Thyroid gland (tissue), 4 donors: ENCODE measurements around the gene ZNF219. TPM values are rescaled to one million over a fixed set of nuclear protein-coding genes. Genes with fewer than 3 reads are reported as not detected.

Experiments used
- DNase-seq, 2 donors: peaks; one replicate each; pipeline ENCODE4 v3.0.0-alpha.2; 2019
- H3K27ac ChIP-seq, 3 donors: fragments of 200-600 bp; sonication (generic); 1 replicate in 2 of 3; 2 replicates in 1 of 3; pipeline ENCODE4 v1.5.1; 2016 to 2019; ENCODE audit warnings: mild to moderate bottlenecking in 1 of 3, moderate library complexity in 1 of 3
- H3K27me3 ChIP-seq: fragments of 200-600 bp; sonication (generic); one replicate; pipeline ENCODE4 v1.5.1; 2019
- H3K36me3 ChIP-seq, 2 donors: fragments of 200-600 bp; sonication (generic); one replicate each; pipeline ENCODE4 v1.5.1; 2016 to 2019
- H3K4me1 ChIP-seq, 2 donors: fragments of 200-600 bp; sonication (generic); one replicate each; pipeline ENCODE4 v1.5.1; 2017 to 2019
- H3K4me3 ChIP-seq, 3 donors: fragments of 200-600 bp; sonication (generic); replicated peaks in 1 of 3; 1 replicate in 2 of 3; 2 replicates in 1 of 3; pipeline ENCODE4 v1.5.1; 2016; ENCODE audit warnings: mild to moderate bottlenecking in 1 of 3
- H3K9me3 ChIP-seq: fragments of 200-600 bp; sonication (generic); one replicate; pipeline ENCODE4 v1.5.1; 2017
- CTCF ChIP-seq, 6 experiments: fragments of 200-600 bp in 3 of 6; fragments of 450-650 bp in 3 of 6; sonication (generic) in 3 of 6; IDR thresholded peaks; one replicate each; pipeline ENCODE4 v1.5.1; 2016 to 2019; ENCODE audit warnings: antibody characterized with exemption in 6 of 6, mild to moderate bottlenecking in 2 of 6, inconsistent platforms in 1 of 6, moderate library complexity in 1 of 6
- POLR2A ChIP-seq, 2 donors: fragments of 450-650 bp; IDR thresholded peaks; one replicate each; pipeline ENCODE4 v1.6.1; 2017; ENCODE audit warnings: antibody characterized with exemption in 2 of 2, mild to moderate bottlenecking in 2 of 2, moderate library complexity in 1 of 2
- WGBS, 2 donors: methylation state at CpG; one replicate each; pipeline ENCODE4 v1.1.5; 2017; 5-methylcytosine and 5-hydroxymethylcytosine counted together
- intact Hi-C: fragments of 100-400 bp; cut with DNase I; formaldehyde crosslinking; loops from one replicate; pipeline ENCODE4 v1.15.1; 2023
- total RNA-seq, 4 donors: library from RNA; depleted of rRNA; stranded (reverse); fragments of >200 nt; gene quantifications; one replicate each; pipeline ENCODE4 v1.2.3, GENCODE V29; 2016

ZNF219 gene
- total RNA-seq, result 10 to 100 TPM; 53.6 to 82.7 (median 67.3) TPM

DNA sequence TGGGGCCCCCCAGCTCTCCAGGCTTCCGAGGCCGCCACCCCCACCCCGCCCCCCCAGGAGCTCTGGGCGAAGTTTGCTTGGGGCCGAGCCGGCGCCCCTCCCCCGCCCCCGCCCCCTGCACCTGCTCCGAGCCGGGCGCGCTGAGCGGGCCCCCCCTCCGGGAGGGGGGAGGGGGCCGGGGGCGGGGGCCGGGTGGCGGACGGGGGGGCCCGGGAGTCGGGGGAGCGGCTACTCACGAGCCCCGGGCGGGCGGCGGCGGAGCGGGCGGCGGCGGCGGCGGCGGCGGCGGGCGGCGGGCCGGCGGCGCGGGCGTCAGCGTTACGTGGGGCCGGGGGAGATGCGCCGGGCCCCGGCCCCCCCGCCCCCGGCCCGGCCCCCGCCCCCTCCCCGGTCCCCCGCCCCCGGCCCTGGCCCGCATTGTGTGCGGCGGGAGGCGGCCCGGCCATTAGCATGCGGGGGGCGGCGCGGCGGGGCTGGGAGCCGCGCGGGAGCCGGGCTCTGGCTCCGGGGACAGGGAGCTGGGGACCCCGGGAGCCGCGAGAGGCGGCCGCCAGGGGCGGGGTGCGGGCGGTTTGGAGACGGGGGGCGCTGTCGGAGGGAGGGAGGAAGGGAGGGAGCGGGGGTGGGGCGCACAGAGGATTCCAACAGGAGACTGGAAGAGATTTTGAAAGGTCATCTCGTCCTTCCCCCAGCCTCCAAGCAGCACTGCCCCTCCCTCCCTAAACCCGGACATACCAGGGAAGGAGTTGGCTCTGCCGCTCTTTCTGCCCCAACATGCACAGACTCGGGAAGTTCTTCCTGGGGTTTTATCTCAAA, at the start of gene ZNF219:
Gene ZNF219 (minus strand): TSS at position 580 of the 816 bp plus-strand sequence. CDS start 5,064 bp downstream, outside the sequence.
- TF ChIP-seq CTCF (IDR thresholded peaks at IDR 0.05), result peak in 1 of 6 experiments; percentile 14
- TF ChIP-seq POLR2A (IDR thresholded peaks at IDR 0.05), result peak in 1 of 2 donors; percentile 48
- 0% methylated on average over 3 to 6 of the region's 90 CpGs for WGBS, 2 donors
- peak within 1 kb of the TSS; percentile 94 to 96 (median 95) for H3K27ac ChIP-seq
- H3K36me3 ChIP-seq, result no peaks in the 10 kb centered on the region
- DNase-seq, result peak; percentile 69 to 75
- peaks cover 29 to 46% of the 10 kb centered on the region in 2 donors for H3K4me1 ChIP-seq
- H3K9me3 ChIP-seq, result no peaks in the 10 kb centered on the region
- intact Hi-C loops, result no loop called here
- no peaks in the 10 kb centered on the region for H3K27me3 ChIP-seq
- H3K4me3 ChIP-seq, result peak within 1 kb of the TSS in 2 of 3 donors; percentile 25 to 55

- H3K4me3 ChIP-seq, result no peak overlapping the region
- no peak for DNase-seq
- H3K27ac ChIP-seq, result no peak overlapping the region
- no peaks in the 10 kb centered on the region for H3K27me3 ChIP-seq
- intact Hi-C loops, result no loop called here
- H3K36me3 ChIP-seq, result no peaks in the 10 kb centered on the region
- no peaks in the 10 kb centered on the region for H3K4me1 ChIP-seq
- TF ChIP-seq POLR2A (IDR thresholded peaks at IDR 0.05) (no peak), CTCF (IDR thresholded peaks at IDR 0.05) (no peak)
- H3K9me3 ChIP-seq, result no peaks in the 10 kb centered on the region
Observed at GRCh38 chr14:21145437-21145836, 47.0 kb upstream of the ZNF219 start.

DNA sequence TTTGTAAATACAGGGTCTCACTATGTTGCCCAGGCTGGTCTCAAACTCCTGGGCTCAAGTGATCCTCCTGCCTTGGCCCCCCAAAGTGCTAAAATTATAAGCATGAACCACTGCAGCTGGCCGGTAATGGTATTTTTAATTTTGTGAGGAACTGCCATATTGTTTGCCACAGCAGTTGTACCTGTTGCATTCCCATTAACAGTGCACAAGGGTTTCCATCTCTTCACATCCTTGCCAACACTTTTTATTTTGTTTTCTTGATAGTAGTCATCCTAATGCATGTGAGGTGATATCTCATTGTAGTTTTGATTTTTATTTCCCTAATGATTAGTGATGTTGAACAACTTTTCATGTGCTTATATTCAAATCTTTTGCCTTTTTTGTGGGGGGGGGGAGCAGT, 43.9 kb upstream of the ZNF219 start:
- WGBS, 2 donors, result 88 to 97% methylated on average over 1 of the region's 1 CpG
- TF ChIP-seq POLR2A (IDR thresholded peaks at IDR 0.05) (no peak), CTCF (IDR thresholded peaks at IDR 0.05) (no peak)
- Histone ChIP-seq H3K27ac (no peak overlapping the region), H3K4me1 (no peaks in the 10 kb centered on the region), H3K27me3 (no peaks in the 10 kb centered on the region), H3K4me3 (no peak overlapping the region), H3K36me3 (no peaks in the 10 kb centered on the region), H3K9me3 (no peaks in the 10 kb centered on the region)
- no peak for DNase-seq
- intact Hi-C loops, result no loop called here

GRCh38 chr14:21136024-21136423, 37.6 kb upstream of the ZNF219 start:
- Histone ChIP-seq H3K27ac (no peak overlapping the region), H3K27me3 (no peaks in the 10 kb centered on the region), H3K36me3 (no peaks in the 10 kb centered on the region), H3K4me3 (no peak overlapping the region), H3K4me1 (no peaks in the 10 kb centered on the region), H3K9me3 (no peaks in the 10 kb centered on the region)
- DNase-seq, result no peak
- intact Hi-C loops, result no loop called here
- 8 to 18% methylated on average over 1 of the region's 1 CpG for WGBS, 2 donors
- TF ChIP-seq CTCF (IDR thresholded peaks at IDR 0.05) (peak in 5 of 6 experiments; percentile 16 to 66 (median 49)), POLR2A (IDR thresholded peaks at IDR 0.05) (no peak)

DNA sequence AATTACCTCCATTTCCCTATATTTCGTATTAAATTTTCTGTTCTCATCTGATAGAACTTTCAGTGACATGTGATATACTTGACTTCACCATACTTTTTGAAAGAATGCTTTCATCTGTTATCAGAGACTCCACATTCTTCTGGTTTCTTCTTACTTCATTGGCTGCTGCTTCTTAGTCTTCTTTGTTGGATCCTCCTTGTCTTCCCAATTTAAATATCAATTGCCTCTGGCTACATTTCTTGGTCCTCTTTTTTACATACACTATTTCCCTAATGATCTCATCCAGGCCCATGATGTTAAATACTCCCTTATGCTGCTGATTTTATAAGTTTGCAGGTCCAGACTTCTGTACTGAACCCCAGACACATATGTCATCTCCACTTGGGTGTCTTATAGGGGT, 35.4 kb upstream of the ZNF219 start:
- intact Hi-C loops, result no loop called here
- no peak for DNase-seq
- Histone ChIP-seq H3K27ac (no peak overlapping the region), H3K27me3 (no peaks in the 10 kb centered on the region), H3K4me3 (no peak overlapping the region), H3K4me1 (no peaks in the 10 kb centered on the region), H3K9me3 (no peaks in the 10 kb centered on the region), H3K36me3 (no peaks in the 10 kb centered on the region)
- 67 to 73% methylated on average over 1 of the region's 1 CpG for WGBS, 2 donors
- TF ChIP-seq POLR2A (IDR thresholded peaks at IDR 0.05) (no peak), CTCF (IDR thresholded peaks at IDR 0.05) (no peak)
